ENCODE measurements around the gene MTHFD1L.

Gene MTHFD1L

DNA sequence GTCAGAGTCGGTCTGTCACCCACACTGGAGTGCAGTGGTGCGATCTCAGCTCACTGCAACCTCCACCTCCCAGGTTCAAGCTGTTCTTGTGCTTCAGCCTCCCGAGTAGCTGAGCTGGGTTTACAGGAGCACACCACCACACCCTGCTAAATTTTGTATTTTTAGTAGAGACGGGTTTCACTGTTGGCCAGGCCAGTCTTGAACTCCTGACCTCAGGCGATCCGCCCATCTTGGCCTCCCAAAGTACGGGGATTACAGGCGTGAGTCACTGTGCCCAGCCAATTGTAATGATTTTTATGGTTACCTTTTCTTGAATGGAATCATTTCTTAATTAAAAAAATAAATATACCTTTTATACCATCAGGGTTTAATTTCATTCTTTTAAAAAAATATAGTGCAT, 105.7 kb downstream of the MTHFD1L start:
- no peak for ATAC-seq
- H3K9me3 Mint-ChIP-seq = no peaks in the 10 kb centered on the region

DNA sequence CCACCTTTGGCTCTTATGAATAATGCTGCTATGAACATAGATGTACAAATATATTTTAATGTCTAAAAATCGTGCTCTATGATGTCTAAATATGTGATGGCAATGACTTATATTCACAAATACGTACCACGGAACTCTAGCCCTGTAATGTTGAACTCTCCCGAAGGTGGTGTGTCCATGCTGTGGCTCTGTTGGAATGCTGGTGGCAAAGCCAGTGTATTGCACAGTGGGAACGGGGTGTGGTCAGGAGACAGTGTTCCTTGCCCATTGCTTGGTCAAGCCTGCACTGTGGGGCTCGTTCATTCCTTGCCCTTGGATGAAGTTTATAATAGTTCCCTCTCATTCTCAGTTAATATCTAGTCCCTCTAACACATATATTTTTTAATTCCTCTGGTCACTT, 109.6 kb downstream of the MTHFD1L start:
- Mint-ChIP-seq H3K36me3 (peaks cover 70% of the 10 kb centered on the region), H3K4me1 (no peaks in the 10 kb centered on the region), H3K27ac (peak overlapping the region; percentile 14), H3K9me3 (no peaks in the 10 kb centered on the region), H3K4me3 (no peak overlapping the region)
- ATAC-seq (no peak), DNase-seq (ENCODE audit: low spot score in 2 of 2) (no peak)

More for the DNA sequence above, 105.7 kb downstream of the MTHFD1L start:
- no peak for DNase-seq (ENCODE audit: low spot score in 2 of 2)
- Mint-ChIP-seq H3K4me1 (no peaks in the 10 kb centered on the region), H3K36me3 (peaks cover 74% of the 10 kb centered on the region), H3K27ac (no peak overlapping the region), H3K4me3 (no peak overlapping the region)

DNA sequence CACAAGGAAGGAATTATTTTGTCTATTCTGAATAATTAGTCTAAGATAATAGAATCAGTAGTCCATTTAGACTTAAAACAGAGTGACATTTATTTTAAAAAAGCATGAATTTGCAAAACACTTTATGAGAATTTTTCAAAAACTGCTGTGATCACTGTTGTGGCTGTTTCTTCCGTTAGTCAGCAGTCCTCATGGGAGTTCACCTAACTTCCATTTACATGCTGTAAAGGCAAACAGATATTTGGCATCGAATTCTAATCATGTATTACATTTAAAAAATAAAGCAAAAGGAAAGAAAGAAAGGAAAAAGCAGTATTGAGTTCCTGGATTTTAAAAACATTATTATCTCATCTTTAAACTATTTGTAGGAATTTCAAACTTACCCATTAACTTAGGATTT, 111.8 kb downstream of the MTHFD1L start:
- Mint-ChIP-seq H3K36me3 (peaks cover 69% of the 10 kb centered on the region), H3K27ac (no peak overlapping the region), H3K4me1 (no peaks in the 10 kb centered on the region), H3K4me3 (no peak overlapping the region), H3K9me3 (no peaks in the 10 kb centered on the region)
- ATAC-seq (no peak), DNase-seq (ENCODE audit: low spot score in 2 of 2) (no peak)

DNA sequence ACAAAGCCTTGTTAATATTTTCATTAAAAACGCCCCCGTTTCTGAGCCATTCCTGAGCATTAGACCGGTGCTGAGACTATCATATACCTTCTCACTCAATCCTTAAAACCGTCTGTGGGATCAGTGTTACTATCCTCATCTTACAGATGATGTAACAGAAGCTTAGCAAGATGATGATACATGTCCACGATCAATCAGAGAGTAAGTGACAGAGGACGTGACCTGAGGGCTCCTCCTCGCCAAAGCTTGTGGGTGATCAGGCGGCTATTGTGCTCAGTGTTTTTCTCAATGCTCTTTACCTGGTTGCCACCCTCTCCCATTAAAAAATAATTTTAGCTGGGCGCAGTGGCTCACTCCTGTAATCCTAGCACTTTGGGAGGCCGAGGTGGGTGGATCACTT, 113.1 kb downstream of the MTHFD1L start:
- H3K4me3 Mint-ChIP-seq = no peak overlapping the region
- H3K27ac Mint-ChIP-seq = no peak overlapping the region
- H3K4me1 Mint-ChIP-seq = no peaks in the 10 kb centered on the region
- H3K36me3 Mint-ChIP-seq = peaks cover 59% of the 10 kb centered on the region
- H3K9me3 Mint-ChIP-seq = no peaks in the 10 kb centered on the region
- no peak for ATAC-seq
- DNase-seq (ENCODE audit: low spot score in 2 of 2) = no peak

DNA sequence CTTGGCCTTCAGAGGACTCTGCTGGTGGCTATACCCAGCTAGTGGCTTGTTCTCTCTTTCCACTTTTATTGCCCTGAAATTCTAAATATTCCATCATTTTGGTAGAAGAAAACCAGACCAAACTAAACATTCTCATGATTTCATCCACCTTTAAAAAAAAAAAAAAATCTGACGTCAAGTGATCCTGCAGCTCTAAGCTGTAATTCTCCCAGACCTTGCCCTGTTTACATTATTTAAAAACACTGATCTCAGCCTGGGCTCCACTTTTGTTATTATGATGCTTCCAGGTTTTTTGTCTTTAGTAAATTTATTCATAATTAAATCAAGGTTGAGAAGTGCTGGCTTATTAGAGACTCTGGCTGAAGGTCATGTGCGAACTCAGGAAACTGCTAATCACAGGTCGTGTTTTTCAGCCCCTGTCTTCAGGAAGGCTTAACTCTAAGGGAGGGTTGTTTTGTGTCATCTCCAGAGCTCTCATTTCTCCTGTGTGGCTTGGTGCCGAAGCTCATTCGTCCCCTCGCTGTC, 114.4 kb downstream of the MTHFD1L start:
- Mint-ChIP-seq H3K9me3 (no peaks in the 10 kb centered on the region), H3K4me3 (no peak overlapping the region)
- DNase-seq (ENCODE audit: low spot score in 2 of 2) = no peak

DNA sequence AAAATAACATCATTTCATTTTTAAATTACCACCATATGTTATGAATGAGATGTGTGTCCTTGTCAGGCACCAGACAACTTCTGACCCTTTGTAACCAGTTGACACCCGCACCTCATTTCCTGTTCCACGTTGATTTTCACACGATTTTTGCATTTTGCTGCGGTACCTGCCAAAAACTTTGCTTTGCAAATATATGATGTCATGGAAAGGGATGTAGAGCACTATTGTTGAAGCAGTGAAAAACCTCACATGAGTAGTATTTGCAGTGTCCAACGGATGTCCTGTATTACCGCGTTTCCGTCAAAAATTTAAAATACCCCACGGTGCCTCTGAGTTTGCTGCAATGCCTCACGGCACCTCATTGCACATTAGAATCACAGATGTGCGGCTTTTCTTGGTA, 115.6 kb downstream of the MTHFD1L start:
- Mint-ChIP-seq H3K4me3 (no peak overlapping the region), H3K36me3 (peaks cover 42% of the 10 kb centered on the region), H3K4me1 (no peaks in the 10 kb centered on the region), H3K9me3 (no peaks in the 10 kb centered on the region), H3K27ac (no peak overlapping the region)
- ATAC-seq = no peak
- DNase-seq (ENCODE audit: low spot score in 2 of 2) = no peak

More for the DNA sequence above, 114.4 kb downstream of the MTHFD1L start:
- Mint-ChIP-seq H3K27ac (peak overlapping the region; percentile 54), H3K4me1 (no peaks in the 10 kb centered on the region), H3K36me3 (peaks cover 55% of the 10 kb centered on the region)
- no peak for ATAC-seq

DNA sequence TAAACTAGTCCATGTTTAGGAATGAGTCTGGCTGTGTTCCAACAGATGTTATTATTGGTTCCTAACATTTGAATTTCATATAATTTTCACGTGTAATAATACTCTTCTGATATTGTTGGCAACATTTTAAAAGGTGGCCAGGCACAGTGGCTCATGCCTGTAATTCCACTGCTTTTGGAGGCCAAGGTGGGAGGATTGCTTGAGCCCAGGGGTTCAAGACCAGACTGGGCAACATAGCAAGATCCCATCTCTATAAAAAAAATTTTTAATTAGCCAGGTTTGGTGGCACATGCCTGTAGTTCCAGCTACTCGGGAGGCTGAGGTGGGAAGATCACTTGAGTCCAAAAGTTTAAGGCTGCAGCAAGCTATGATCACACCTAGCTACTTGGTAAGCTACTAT, 116.2 kb downstream of the MTHFD1L start:
- no peak overlapping the region for H3K4me3 Mint-ChIP-seq
- peaks cover 40% of the 10 kb centered on the region for H3K36me3 Mint-ChIP-seq

DNA sequence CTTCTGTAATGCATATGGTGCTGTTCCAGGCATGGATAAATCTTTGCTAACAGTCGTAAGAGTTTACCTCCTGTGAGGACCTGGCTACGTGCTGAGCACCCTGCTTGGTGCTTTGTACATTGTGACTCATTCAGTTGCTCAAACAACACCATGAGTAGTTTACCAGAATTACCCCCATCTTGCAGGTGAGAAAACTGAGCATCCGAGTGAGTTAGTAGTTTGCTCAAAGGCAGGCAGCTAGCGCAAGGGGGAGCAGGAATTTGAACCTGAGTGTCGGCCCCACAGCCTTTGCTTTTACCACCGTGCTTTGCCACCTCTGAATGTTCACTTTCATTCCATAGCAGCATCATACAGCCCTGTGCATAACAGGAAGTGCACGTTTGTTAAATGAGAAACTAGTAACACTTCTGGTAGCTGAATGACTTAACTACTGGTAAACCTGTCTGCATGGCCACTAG, 121.9 kb downstream of the MTHFD1L start:
- ATAC-seq = peak; percentile 98
- H3K4me3 Mint-ChIP-seq = peak overlapping the region; percentile 44

More for the DNA sequence above, 116.2 kb downstream of the MTHFD1L start:
- Mint-ChIP-seq H3K9me3 (no peaks in the 10 kb centered on the region), H3K4me1 (peaks cover 3% of the 10 kb centered on the region), H3K27ac (no peak overlapping the region)
- no peak for DNase-seq (ENCODE audit: low spot score in 2 of 2)
- ATAC-seq = no peak

DNA sequence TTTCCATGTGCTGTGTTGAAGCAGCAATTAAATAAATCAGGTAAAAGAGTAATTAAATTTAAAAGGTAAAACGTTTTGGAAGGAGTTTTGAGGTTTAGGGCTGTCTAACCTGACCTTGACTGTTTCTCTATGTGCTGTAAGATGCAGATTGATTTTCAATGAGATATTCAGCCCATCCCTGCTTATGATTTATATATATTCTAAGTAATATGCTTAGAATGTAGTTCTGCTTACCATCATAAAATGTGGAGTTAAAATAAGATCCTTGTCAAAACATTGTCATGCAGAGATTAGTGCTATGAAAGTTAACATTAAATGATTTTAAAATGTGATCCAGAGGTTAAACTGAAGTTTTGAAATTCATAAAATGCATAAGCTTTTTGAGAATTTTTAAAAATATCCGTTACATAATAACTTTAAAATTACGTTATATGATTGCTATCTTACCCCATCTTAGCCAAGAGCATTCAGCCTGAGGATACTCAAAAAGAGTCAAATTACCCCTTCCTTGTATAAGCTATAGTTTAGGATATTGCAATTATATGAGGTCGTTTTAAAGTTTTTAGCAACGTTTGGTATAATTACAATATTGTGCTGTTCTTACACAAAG, 122.5 kb downstream of the MTHFD1L start:
- H3K4me1 Mint-ChIP-seq = peaks cover 13% of the 10 kb centered on the region
- peak overlapping the region; percentile 78 for H3K27ac Mint-ChIP-seq
- H3K36me3 Mint-ChIP-seq = peaks cover 37% of the 10 kb centered on the region
- H3K9me3 Mint-ChIP-seq = no peaks in the 10 kb centered on the region
- ATAC-seq (no peak), DNase-seq (ENCODE audit: low spot score in 2 of 2) (no peak)
- peak overlapping the region; percentile 44 for H3K4me3 Mint-ChIP-seq

More for the DNA sequence above, 121.9 kb downstream of the MTHFD1L start:
- DNase-seq (ENCODE audit: low spot score in 2 of 2) = peak; percentile 40 to 83
- Mint-ChIP-seq H3K4me1 (peaks cover 13% of the 10 kb centered on the region), H3K9me3 (no peaks in the 10 kb centered on the region), H3K36me3 (peaks cover 31% of the 10 kb centered on the region), H3K27ac (peak overlapping the region; percentile 78)

DNA sequence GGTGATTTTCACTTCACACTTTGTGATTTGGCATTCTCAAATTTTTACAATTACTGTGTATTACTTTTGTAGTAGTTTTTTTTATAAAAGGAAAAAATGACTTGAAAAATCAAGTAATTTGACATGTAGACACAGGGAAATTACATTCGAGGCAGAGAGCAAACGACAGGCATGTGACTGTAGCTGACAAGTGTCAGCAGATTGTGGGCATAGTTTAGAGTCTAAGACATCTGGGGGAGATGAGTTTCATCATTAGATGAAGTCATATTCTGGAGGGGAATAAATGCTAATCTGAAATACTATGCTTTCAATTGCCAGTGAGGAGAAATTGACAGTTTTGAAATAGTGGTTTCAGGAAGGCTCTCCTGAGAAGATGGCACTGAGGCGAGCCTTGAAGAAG, 126.0 kb downstream of the MTHFD1L start:
- Mint-ChIP-seq H3K27ac (no peak overlapping the region), H3K4me3 (no peak overlapping the region), H3K36me3 (peaks cover 48% of the 10 kb centered on the region), H3K4me1 (peaks cover 12% of the 10 kb centered on the region), H3K9me3 (no peaks in the 10 kb centered on the region)
- DNase-seq (ENCODE audit: low spot score in 2 of 2) (no peak), ATAC-seq (no peak)

DNA sequence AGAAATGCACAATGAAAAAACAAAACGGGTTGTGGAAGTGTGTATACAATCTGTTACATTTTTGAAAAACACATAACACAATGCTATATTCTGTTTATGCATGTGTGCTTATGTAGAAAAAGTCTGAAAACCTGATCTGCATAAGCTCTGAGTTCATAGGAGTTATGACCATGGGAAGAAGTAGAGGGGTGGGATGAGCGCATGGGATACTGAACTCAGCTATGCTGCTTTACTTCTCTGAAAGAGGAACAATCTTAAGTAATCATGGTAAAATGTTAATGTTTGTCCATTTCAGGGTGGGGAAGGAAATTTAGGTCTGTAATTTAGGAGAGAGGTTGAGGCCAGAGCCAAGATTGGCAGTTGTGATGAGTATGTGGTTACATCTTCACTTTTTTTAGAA, 126.8 kb downstream of the MTHFD1L start:
- Mint-ChIP-seq H3K4me3 (no peak overlapping the region), H3K27ac (no peak overlapping the region), H3K36me3 (peaks cover 54% of the 10 kb centered on the region), H3K4me1 (peaks cover 5% of the 10 kb centered on the region), H3K9me3 (no peaks in the 10 kb centered on the region)
- DNase-seq (ENCODE audit: low spot score in 2 of 2) = no peak
- ATAC-seq = no peak

DNA sequence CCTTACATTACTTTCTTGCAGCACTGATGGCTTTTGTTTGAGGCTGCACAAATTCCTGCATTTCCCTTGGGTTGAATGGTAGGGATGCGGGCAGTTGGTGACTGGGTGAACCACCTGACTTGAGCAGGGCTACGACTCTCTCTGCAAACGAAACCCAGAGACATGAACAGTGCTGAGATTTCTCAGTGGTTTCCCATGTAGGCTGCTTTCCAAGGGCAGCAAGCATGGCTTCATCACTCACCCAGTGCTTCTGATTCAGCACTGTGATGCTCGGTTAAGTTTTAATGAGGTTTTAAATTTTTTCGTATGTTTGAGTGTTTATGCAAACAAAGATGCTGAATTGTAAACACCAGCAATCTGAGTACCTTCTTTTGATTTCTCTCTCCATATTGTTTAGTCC, 127.2 kb downstream of the MTHFD1L start:
- Mint-ChIP-seq H3K36me3 (peaks cover 55% of the 10 kb centered on the region), H3K4me1 (peaks cover under 1% of the 10 kb centered on the region), H3K9me3 (no peaks in the 10 kb centered on the region), H3K4me3 (no peak overlapping the region), H3K27ac (no peak overlapping the region)
- ATAC-seq (no peak), DNase-seq (ENCODE audit: low spot score in 2 of 2) (no peak)

DNA sequence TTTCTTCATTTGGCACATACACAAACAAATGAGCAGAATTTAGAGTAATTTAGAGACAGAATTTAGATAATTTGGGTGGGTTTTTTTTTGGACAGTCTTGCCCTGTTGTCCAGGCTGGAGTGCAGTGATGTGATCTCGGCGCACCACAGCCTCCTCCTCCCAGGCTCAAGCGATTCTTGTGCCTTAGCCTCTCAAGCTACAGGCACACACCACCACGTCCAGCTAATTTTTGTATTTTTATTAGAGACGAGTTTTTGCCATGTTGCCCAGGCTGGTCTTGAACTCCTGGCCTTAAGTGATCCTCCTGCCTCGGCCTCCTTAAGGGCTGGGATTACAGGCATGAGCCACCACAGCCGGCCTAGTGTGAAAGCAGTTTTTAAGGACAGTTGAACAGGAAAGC, 127.8 kb downstream of the MTHFD1L start:
- Mint-ChIP-seq H3K9me3 (no peaks in the 10 kb centered on the region), H3K4me3 (no peak overlapping the region), H3K4me1 (no peaks in the 10 kb centered on the region), H3K27ac (no peak overlapping the region), H3K36me3 (peaks cover 58% of the 10 kb centered on the region)
- no peak for ATAC-seq
- no peak for DNase-seq (ENCODE audit: low spot score in 2 of 2)

DNA sequence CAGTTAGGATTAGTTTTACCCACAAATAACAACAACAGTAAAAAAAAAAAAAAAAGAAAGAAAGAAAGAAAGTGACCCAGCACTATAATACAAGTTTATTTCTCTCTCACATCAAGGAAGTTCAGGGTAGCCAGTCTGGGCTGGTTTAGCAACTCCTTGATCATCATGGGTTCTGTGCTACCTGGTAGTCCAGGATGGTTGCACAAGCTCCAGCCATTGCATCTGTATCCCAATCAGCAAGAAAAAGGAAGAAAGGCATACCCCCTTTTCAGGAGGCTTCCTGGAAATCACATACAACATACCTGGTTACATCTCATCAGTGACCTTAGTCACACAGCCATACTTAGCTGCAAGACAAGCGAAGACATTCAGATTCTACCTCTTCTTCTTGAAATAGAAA, 128.5 kb downstream of the MTHFD1L start:
- peak overlapping the region; percentile 11 for H3K27ac Mint-ChIP-seq

DNA sequence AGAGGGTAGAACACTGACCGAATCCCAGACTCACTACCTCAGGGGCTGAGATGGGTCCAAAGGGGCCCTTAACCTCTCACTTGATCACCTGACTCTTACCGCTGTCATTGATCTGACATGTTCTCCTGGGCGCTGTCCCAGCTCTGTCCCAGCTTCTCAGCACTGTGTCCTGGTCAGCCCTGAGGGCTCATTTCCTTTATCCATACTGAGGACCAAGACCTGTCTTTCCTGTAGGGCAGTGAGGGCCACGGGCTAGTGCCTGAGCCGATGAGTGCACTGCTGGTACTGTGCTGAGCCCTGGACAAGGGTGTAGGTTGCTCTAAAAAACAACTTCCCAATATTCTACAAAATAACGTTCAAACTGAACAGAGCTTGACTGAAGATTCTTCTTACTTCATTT, 131.5 kb downstream of the MTHFD1L start:
- Mint-ChIP-seq H3K4me1 (peaks cover 7% of the 10 kb centered on the region), H3K9me3 (no peaks in the 10 kb centered on the region), H3K27ac (peak overlapping the region; percentile 61), H3K36me3 (peaks cover 48% of the 10 kb centered on the region), H3K4me3 (no peak overlapping the region)
- ATAC-seq = no peak
- DNase-seq (ENCODE audit: low spot score in 2 of 2) = no peak

More for the DNA sequence above, 128.5 kb downstream of the MTHFD1L start:
- DNase-seq (ENCODE audit: low spot score in 2 of 2) (no peak), ATAC-seq (no peak)
- no peaks in the 10 kb centered on the region for H3K4me1 Mint-ChIP-seq
- H3K9me3 Mint-ChIP-seq = no peaks in the 10 kb centered on the region
- H3K36me3 Mint-ChIP-seq = peaks cover 58% of the 10 kb centered on the region
- H3K4me3 Mint-ChIP-seq = no peak overlapping the region

DNA sequence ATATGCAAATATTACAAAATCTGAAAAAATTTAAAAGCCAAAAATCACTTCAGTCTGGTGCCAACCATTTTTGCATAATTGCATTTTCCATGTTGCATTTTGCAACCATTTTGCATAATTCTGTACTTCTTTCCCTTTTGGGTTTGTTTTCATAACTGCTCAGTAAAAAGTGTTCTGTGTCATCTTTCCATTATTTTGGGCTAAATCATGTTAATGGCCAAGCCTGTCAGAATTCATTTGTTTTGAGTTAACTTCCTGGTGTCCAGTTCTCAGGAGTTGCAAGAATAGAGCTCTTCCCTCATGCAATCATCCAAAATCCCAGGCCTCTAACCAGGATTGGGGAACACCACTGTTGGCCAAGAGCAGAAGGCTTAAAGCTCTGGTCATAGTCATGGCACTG, 133.6 kb downstream of the MTHFD1L start:
- no peaks in the 10 kb centered on the region for H3K9me3 Mint-ChIP-seq
- no peak for ATAC-seq
- H3K36me3 Mint-ChIP-seq = peaks cover 30% of the 10 kb centered on the region
- no peak for DNase-seq (ENCODE audit: low spot score in 2 of 2)
- H3K4me1 Mint-ChIP-seq = peaks cover 14% of the 10 kb centered on the region
- no peak overlapping the region for H3K4me3 Mint-ChIP-seq
- no peak overlapping the region for H3K27ac Mint-ChIP-seq

Data from stimulated activated effector memory CD8-positive, alpha-beta T cell treated with anti-CD3 and anti-CD28 coated beads, Interleukin-12 subunit alpha, Interleukin-12 subunit beta, amount 100 ng/mL, for 72 hours (primary cell).